H1 (cell line): ENCODE measurements around the gene TRIM24. TPM values are rescaled to one million over a fixed set of nuclear protein-coding genes. Genes with fewer than 3 reads are reported as not detected.
A peak's percentile ranks its signal among the peaks of the same experiment; 100 is the strongest.

Experiments used
- BCL11A ChIP-seq, 2 experiments: IDR thresholded peaks; one replicate each; pipeline ENCODE4 v1.6.1; 2011; ENCODE audit warnings: low read depth in 2 of 2, low read length in 2 of 2, mild to moderate bottlenecking in 2 of 2
- JUND ChIP-seq: IDR thresholded peaks from 2 replicates; pipeline ENCODE4 v1.6.1; 2011; ENCODE audit warnings: mild to moderate bottlenecking, improper control_type of control experiment, low read length
- POLR2A ChIP-seq, 2 experiments: IDR thresholded peaks; 1 replicate in 1 of 2; 2 replicates in 1 of 2; pipeline ENCODE4 v1.6.1; 2011; ENCODE audit warnings: low read depth in 2 of 2, low read length in 2 of 2, mild to moderate bottlenecking in 2 of 2; ENCODE audit errors: control extremely low read depth in 1 of 2
- RFX5 ChIP-seq: IDR thresholded peaks from 2 replicates; pipeline ENCODE4 v1.6.1; 2011; ENCODE audit warnings: low read depth, low read length, improper control_type of control experiment, borderline replicate concordance
- polyA plus RNA-seq, 7 experiments: library from polyadenylated mRNA; depleted of rRNA in 3 of 7; stranded (reverse) in 5 of 7; unstranded in 2 of 7; fragments of >200 nt in 5 of 7; fragments of 200-250 nt in 2 of 7; gene quantifications; 1 replicate in 5 of 7; 2 replicates in 1 of 7; 4 replicates in 1 of 7; pipeline versions ENCODE4 v1.2.1 to v1.2.3, GENCODE V29; 2011 to 2013; ENCODE audit warnings: missing spikeins in 2 of 7, mixed read lengths in 2 of 7
- total RNA-seq: library from RNA; stranded (reverse); fragmentation: NEBNext Ultra II Directional; extraction: Animal tissue kit (Norgen Biotek cat#: 25700); gene quantifications from 2 replicates; pipeline ENCODE4 v1.2.1, GENCODE V29; 2021
- TF ChIP-seq, protein P1 (sequence below), 3 experiments: IDR thresholded peaks; 1 replicate in 2 of 3; 2 replicates in 1 of 3; pipeline versions ENCODE4 v1.5.1 to v1.6.1; 2011; ENCODE audit warnings: low read length in 3 of 3, mild to moderate bottlenecking in 3 of 3, inconsistent platforms in 2 of 3, low read depth in 1 of 3, moderate library complexity in 1 of 3; ENCODE audit not compliant: insufficient read depth in 1 of 3; ENCODE audit errors: control extremely low read depth in 1 of 3

TRIM24 gene
- total and polyA plus RNA-seq, 2 of the 8 experiments (the other 6 are each of a cell fraction or from before 2014, with no cell fraction given) = 67.6 to 149 TPM

DNA sequence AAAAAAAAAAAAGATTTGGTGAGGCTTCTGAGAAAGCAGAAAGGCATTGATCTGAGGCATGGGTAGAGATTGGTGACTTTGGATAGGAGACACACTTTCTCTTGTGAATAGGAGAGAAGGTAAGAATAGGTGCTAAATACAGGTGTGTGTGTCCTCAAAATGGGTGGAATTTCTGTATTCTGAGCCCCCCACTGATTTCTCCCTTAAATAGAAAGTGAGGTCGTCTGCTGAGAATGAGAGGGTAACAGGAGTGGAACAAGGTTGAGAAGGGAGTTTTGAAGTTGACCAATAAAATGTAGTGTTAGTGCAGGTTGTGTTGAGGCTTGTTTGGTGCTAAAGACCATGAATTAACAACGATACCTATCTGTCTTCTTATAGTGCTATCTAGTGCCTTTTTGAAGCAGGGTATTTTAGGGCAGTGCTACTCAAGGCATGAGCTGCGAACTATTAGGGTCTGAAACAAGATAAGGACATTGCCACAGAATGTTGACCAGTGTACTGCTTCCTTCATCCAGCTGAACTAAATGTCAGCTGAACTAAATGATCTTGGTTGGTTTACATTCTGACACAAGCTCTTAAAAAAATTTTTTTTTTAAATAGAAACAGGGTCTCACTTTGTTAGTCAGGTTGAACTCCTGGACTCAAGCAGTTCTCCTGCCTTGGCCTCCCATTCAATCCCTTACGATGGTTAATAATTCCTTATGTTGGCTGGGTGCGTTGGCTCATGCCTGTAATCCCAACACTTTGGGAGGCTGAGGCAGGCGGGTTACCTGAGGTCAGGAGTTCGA, 12.4 kb downstream of the TRIM24 start (continued):
- TF ChIP-seq, protein P1, sequence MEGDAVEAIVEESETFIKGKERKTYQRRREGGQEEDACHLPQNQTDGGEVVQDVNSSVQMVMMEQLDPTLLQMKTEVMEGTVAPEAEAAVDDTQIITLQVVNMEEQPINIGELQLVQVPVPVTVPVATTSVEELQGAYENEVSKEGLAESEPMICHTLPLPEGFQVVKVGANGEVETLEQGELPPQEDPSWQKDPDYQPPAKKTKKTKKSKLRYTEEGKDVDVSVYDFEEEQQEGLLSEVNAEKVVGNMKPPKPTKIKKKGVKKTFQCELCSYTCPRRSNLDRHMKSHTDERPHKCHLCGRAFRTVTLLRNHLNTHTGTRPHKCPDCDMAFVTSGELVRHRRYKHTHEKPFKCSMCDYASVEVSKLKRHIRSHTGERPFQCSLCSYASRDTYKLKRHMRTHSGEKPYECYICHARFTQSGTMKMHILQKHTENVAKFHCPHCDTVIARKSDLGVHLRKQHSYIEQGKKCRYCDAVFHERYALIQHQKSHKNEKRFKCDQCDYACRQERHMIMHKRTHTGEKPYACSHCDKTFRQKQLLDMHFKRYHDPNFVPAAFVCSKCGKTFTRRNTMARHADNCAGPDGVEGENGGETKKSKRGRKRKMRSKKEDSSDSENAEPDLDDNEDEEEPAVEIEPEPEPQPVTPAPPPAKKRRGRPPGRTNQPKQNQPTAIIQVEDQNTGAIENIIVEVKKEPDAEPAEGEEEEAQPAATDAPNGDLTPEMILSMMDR (IDR thresholded peaks at IDR 0.05; ENCODE audit: control extremely low read depth in 1 of 3, insufficient read depth in 1 of 3, low read depth in 1 of 3, low read length in 3 of 3) = no peak
- no peak for TF ChIP-seq RFX5
- peak; percentile 65; the same call in 1 of the 2 replicates for TF ChIP-seq JUND
- no peak for TF ChIP-seq BCL11A (IDR thresholded peaks at IDR 0.05; ENCODE audit: low read depth in 2 of 2, low read length in 2 of 2)
- TF ChIP-seq POLR2A (IDR thresholded peaks at IDR 0.05; ENCODE audit: control extremely low read depth in 1 of 2, low read depth in 2 of 2, low read length in 2 of 2) = peak; percentile 20 to 65; a peak in 2 of 3 replicates
